ENCODE data around the gene LRRC23.
"Not testable (repeated sequence)": the region's sequence is repeated elsewhere in the genome, so short reads cannot be mapped to it uniquely, and the experiment has no call there.

LRRC23 gene

DNA sequence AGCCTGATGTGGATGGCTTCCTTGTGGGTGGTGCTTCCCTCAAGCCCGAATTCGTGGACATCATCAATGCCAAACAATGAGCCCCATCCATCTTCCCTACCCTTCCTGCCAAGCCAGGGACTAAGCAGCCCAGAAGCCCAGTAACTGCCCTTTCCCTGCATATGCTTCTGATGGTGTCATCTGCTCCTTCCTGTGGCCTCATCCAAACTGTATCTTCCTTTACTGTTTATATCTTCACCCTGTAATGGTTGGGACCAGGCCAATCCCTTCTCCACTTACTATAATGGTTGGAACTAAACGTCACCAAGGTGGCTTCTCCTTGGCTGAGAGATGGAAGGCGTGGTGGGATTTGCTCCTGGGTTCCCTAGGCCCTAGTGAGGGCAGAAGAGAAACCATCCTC is 34.3 kb upstream of the LRRC23 start:
- H3K4me2 ChIP-seq (ENCODE audit: low read length, poor library complexity, severe bottlenecking); H3K79me1 ChIP-seq (replicated peaks; ENCODE audit: low read length, poor library complexity, severe bottlenecking); H2BK15ac ChIP-seq (ENCODE audit: low read depth, poor library complexity, severe bottlenecking); H2BK12ac ChIP-seq (ENCODE audit: low read length in 2 of 2); H3K23ac ChIP-seq (ENCODE audit: low read length in 2 of 2); H3K18ac ChIP-seq (ENCODE audit: low read depth in 1 of 2, low read length in 2 of 2); H3K27me3 ChIP-seq (ENCODE audit: control insufficient read depth in 1 of 2, insufficient read depth in 1 of 2, low read length in 2 of 2); H4K91ac ChIP-seq (ENCODE audit: low read length); H3K9me3 ChIP-seq (ENCODE audit: control insufficient read depth, low read length); H2BK5ac ChIP-seq (ENCODE audit: low read depth, low read length, poor library complexity, severe bottlenecking); H3K14ac ChIP-seq (ENCODE audit: low read length in 2 of 2); H3K27ac ChIP-seq (ENCODE audit: low read length, poor library complexity, severe bottlenecking); H4K8ac ChIP-seq (ENCODE audit: low read length); H2BK120ac ChIP-seq (ENCODE audit: low read depth, low read length); H2AK5ac ChIP-seq (ENCODE audit: low read length, severe bottlenecking); H3K4ac ChIP-seq (ENCODE audit: low read depth in 1 of 2, low read length in 2 of 2); H2AFZ ChIP-seq (ENCODE audit: low read depth, low read length): not testable (repeated sequence)
- WGBS = 82% methylated on average over 4 of the region's 4 CpGs
- peak overlapping the region in 1 of 2 experiments; percentile 94 for H3K4me3 ChIP-seq (ENCODE audit: insufficient read depth in 1 of 2, low read depth in 1 of 2, low read length in 2 of 2)
- H3K9ac ChIP-seq (ENCODE audit: low read length) = peak overlapping the region; percentile 97
- peak; percentile 30 for DNase-seq
- H3K36me3 ChIP-seq (ENCODE audit: control insufficient read depth in 1 of 2, insufficient read depth in 2 of 2, low read depth in 1 of 2, low read length in 2 of 2) = peaks cover 37 to 41% of the 10 kb centered on the region in 2 experiments
- peaks cover 28% of the 10 kb centered on the region for H3K4me1 ChIP-seq (ENCODE audit: control insufficient read depth, insufficient read depth, low read depth, low read length)

DNA sequence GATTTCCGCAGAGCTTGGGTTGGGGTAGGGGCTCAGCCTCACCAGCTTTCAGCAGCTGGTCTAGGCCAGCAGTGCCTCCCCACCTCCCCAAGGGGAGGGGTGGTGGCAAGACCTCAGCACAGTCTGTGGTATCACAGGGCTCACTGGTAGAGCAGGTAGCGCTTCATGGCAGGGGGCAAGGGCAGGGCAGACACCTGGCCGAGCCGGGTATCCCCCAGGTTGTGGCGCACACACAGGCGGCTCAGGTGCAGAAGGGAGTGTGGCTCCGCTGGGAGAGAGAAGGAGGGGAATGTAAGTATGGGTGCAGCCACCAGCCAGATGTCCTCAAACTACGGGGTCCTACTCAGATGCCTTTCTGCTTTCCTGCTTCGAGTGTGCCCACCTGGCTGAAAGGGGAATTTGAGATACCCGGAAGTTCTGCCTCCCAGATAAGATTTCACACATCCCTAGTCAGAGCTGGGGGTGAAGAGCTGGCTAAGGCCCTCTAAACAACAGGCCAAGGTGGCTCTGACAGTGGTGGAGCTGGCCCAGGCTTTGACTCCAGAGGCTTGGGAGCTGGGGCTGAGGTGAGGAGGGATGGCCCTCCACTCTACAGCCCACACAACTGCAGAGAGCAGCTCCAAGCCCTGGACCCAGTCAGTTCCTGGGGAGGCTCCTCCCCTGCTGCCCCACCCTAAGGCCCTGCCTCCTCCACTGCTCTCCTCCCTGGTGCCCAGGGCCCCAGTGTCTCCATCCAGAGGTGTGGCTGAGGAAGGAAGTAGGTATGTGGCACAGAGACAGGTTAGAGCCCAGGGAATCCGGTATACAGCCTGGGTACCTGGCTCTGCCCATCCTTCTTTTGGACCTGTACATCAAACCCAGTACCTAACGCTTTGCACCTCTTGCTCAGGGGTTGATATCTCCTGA is 33.3 kb upstream of the LRRC23 start:
- H2BK5ac ChIP-seq (ENCODE audit: low read depth, low read length, poor library complexity, severe bottlenecking) = no peak overlapping the region
- H2AK5ac ChIP-seq (ENCODE audit: low read length, severe bottlenecking) = peak overlapping the region; percentile 6
- peaks cover 2% of the 10 kb centered on the region for H3K79me1 ChIP-seq (replicated peaks; ENCODE audit: low read length, poor library complexity, severe bottlenecking)
- H3K4ac ChIP-seq (ENCODE audit: low read depth in 1 of 2, low read length in 2 of 2) = no peak overlapping the region
- no peak overlapping the region for H2BK15ac ChIP-seq (ENCODE audit: low read depth, poor library complexity, severe bottlenecking)
- no peak overlapping the region for H2BK120ac ChIP-seq (ENCODE audit: low read depth, low read length)
- H3K4me2 ChIP-seq (ENCODE audit: low read length, poor library complexity, severe bottlenecking) = peak overlapping the region; percentile 91
- H4K91ac ChIP-seq (ENCODE audit: low read length) = no peak overlapping the region
- peak overlapping the region; percentile 19 for H4K8ac ChIP-seq (ENCODE audit: low read length)
- 89% methylated on average over 11 of the region's 12 CpGs for WGBS
- H3K4me1 ChIP-seq (ENCODE audit: control insufficient read depth, insufficient read depth, low read depth, low read length) = peaks cover 28% of the 10 kb centered on the region
- no peaks in the 10 kb centered on the region for H3K9me3 ChIP-seq (ENCODE audit: control insufficient read depth, low read length)
- peak overlapping the region; percentile 97 for H3K9ac ChIP-seq (ENCODE audit: low read length)
- peak overlapping the region in 1 of 2 experiments; percentile 67 for H2BK12ac ChIP-seq (ENCODE audit: low read length in 2 of 2)
- H3K23ac ChIP-seq (ENCODE audit: low read length in 2 of 2) = peak overlapping the region in 1 of 2 experiments; percentile 27
- H3K4me3 ChIP-seq (ENCODE audit: insufficient read depth in 1 of 2, low read depth in 1 of 2, low read length in 2 of 2) = peak overlapping the region in 1 of 2 experiments; percentile 89
- H3K36me3 ChIP-seq (ENCODE audit: control insufficient read depth in 1 of 2, insufficient read depth in 2 of 2, low read depth in 1 of 2, low read length in 2 of 2) = peaks cover 29 to 40% of the 10 kb centered on the region in 2 experiments
- H3K14ac ChIP-seq (ENCODE audit: low read length in 2 of 2) = no peak overlapping the region
- H3K18ac ChIP-seq (ENCODE audit: low read depth in 1 of 2, low read length in 2 of 2) = peak overlapping the region in 1 of 2 experiments; percentile 22
- peak overlapping the region; percentile 25 for H3K27ac ChIP-seq (ENCODE audit: low read length, poor library complexity, severe bottlenecking)
- peak; percentile 20 for DNase-seq
- no peaks in the 10 kb centered on the region for H3K27me3 ChIP-seq (ENCODE audit: control insufficient read depth in 1 of 2, insufficient read depth in 1 of 2, low read length in 2 of 2)
- H2AFZ ChIP-seq (ENCODE audit: low read depth, low read length) = no peak overlapping the region

- Histone ChIP-seq H3K4ac (ENCODE audit: low read depth in 1 of 2, low read length in 2 of 2) (peak overlapping the region; percentile 9 to 81), H2BK12ac (ENCODE audit: low read length in 2 of 2) (no peak overlapping the region), H3K79me1 (replicated peaks; ENCODE audit: low read length, poor library complexity, severe bottlenecking) (peaks cover 5% of the 10 kb centered on the region), H2BK5ac (ENCODE audit: low read depth, low read length, poor library complexity, severe bottlenecking) (peak overlapping the region; percentile 22), H3K4me1 (ENCODE audit: control insufficient read depth, insufficient read depth, low read depth, low read length) (peaks cover 20% of the 10 kb centered on the region), H3K27ac (ENCODE audit: low read length, poor library complexity, severe bottlenecking) (peak overlapping the region; percentile 90), H2AFZ (ENCODE audit: low read depth, low read length) (no peak overlapping the region), H3K27me3 (ENCODE audit: control insufficient read depth in 1 of 2, insufficient read depth in 1 of 2, low read length in 2 of 2) (no peaks in the 10 kb centered on the region), H3K9ac (ENCODE audit: low read length) (peak overlapping the region; percentile 97), H2BK15ac (ENCODE audit: low read depth, poor library complexity, severe bottlenecking) (peak overlapping the region; percentile 53), H2AK5ac (ENCODE audit: low read length, severe bottlenecking) (peak overlapping the region; percentile 39), H3K4me2 (ENCODE audit: low read length, poor library complexity, severe bottlenecking) (peak overlapping the region; percentile 91), H4K8ac (ENCODE audit: low read length) (peak overlapping the region; percentile 28), H3K14ac (ENCODE audit: low read length in 2 of 2) (peak overlapping the region; percentile 62 to 93), H3K18ac (ENCODE audit: low read depth in 1 of 2, low read length in 2 of 2) (peak overlapping the region; percentile 67 to 92), H3K9me3 (ENCODE audit: control insufficient read depth, low read length) (no peaks in the 10 kb centered on the region), H2BK120ac (ENCODE audit: low read depth, low read length) (no peak overlapping the region), H3K36me3 (ENCODE audit: control insufficient read depth in 1 of 2, insufficient read depth in 2 of 2, low read depth in 1 of 2, low read length in 2 of 2) (peaks cover 27 to 43% of the 10 kb centered on the region in 2 experiments), H3K23ac (ENCODE audit: low read length in 2 of 2) (peak overlapping the region in 1 of 2 experiments; percentile 98), H4K91ac (ENCODE audit: low read length) (peak overlapping the region; percentile 34), H3K4me3 (ENCODE audit: insufficient read depth in 1 of 2, low read depth in 1 of 2, low read length in 2 of 2) (peak overlapping the region; percentile 86 to 89)
- WGBS = 3% methylated on average over 36 of the region's 40 CpGs
- DNase-seq = peak; percentile 73
Measured at GRCh38 chr12:6872073-6873048, 32.3 kb upstream of the LRRC23 start.
